Naive thymus-derived CD4-positive, alpha-beta T cell (primary cell): Measurements from ENCODE around the gene VAV3. TPM values are rescaled to one million over a fixed set of nuclear protein-coding genes. Genes with fewer than 3 reads are reported as not detected.

Experiments
- ATAC-seq: fragments of 150-1000 bp; cut with Tn5 transposase; 2 replicates; pipeline ENCODE4 v1.10.0; 2021; ENCODE audit warnings: mild to moderate bottlenecking, moderate library complexity
- CTCF ChIA-PET: fragments of 350-600 bp; sonication (Branson Sonifier 250); formaldehyde crosslinking; loops from one replicate; lab custom pipeline; 2021; ENCODE audit warnings: antibody characterized with exemption; lab: Charles Lee
- POLR2A ChIA-PET: fragments of 350-600 bp; sonication (Branson Sonifier 250); formaldehyde crosslinking; loops from one replicate; lab custom pipeline; 2021; ENCODE audit warnings: antibody characterized with exemption, inconsistent platforms; lab: Charles Lee
- DNase-seq, 9 donors: peaks; one replicate each; pipeline versions ENCODE4 v3.0.0 to v3.0.0-alpha.2; 2020 to 2022; ENCODE audit warnings: mixed read lengths in 1 of 9
- H3K27ac ChIP-seq: one replicate; pipeline ENCODE4 v1.7.0; 2013; ENCODE audit warnings: mild to moderate bottlenecking, low read depth, low read length, moderate library complexity
- H3K27me3 ChIP-seq, 2 donors: one replicate each; pipeline ENCODE4 v1.7.0; 2013; ENCODE audit warnings: low read length in 2 of 2, mild to moderate bottlenecking in 2 of 2, moderate library complexity in 2 of 2; ENCODE audit not compliant: control insufficient read depth in 2 of 2, insufficient read depth in 2 of 2
- H3K36me3 ChIP-seq, 3 experiments: 1 replicate in 2 of 3; 2 replicates in 1 of 3; pipeline ENCODE4 v1.7.0; 2013; ENCODE audit warnings: low read length in 3 of 3, mild to moderate bottlenecking in 3 of 3, moderate library complexity in 1 of 3; ENCODE audit not compliant: insufficient read depth in 3 of 3, control insufficient read depth in 2 of 3
- H3K4me1 ChIP-seq, 2 donors: one replicate each; pipeline ENCODE4 v1.7.0; 2013; ENCODE audit warnings: low read length in 2 of 2, mild to moderate bottlenecking in 2 of 2, moderate library complexity in 1 of 2; ENCODE audit not compliant: control insufficient read depth in 2 of 2, insufficient read depth in 2 of 2
- H3K4me3 ChIP-seq: 2 replicates; pipeline ENCODE4 v1.7.0; 2013; ENCODE audit warnings: mild to moderate bottlenecking, low read length
- H3K9me3 ChIP-seq, 3 experiments: 1 replicate in 2 of 3; 2 replicates in 1 of 3; pipeline ENCODE4 v1.7.0; 2013; ENCODE audit warnings: low read length in 3 of 3; ENCODE audit not compliant: control insufficient read depth in 2 of 3
- H3K27ac Mint-ChIP-seq, 9 donors: one replicate each; pipeline ENCODE4 v1.8.0; 2020 to 2022; ENCODE audit warnings: mixed read lengths in 9 of 9, mild to moderate bottlenecking in 8 of 9, moderate library complexity in 5 of 9, inconsistent platforms in 2 of 9
- H3K27me3 Mint-ChIP-seq, 5 donors: one replicate each; pipeline ENCODE4 v1.8.0; 2021 to 2022; ENCODE audit warnings: mixed read lengths in 5 of 5, mild to moderate bottlenecking in 1 of 5
- H3K36me3 Mint-ChIP-seq, 5 donors: one replicate each; pipeline ENCODE4 v1.8.0; 2020 to 2022; ENCODE audit warnings: mixed read lengths in 5 of 5, mild to moderate bottlenecking in 3 of 5, inconsistent platforms in 1 of 5
- H3K4me1 Mint-ChIP-seq, 7 donors: one replicate each; pipeline ENCODE4 v1.8.0; 2020 to 2022; ENCODE audit warnings: mixed read lengths in 7 of 7, mild to moderate bottlenecking in 3 of 7, inconsistent platforms in 1 of 7
- H3K4me3 Mint-ChIP-seq, 10 donors: one replicate each; pipeline ENCODE4 v1.8.0; 2020 to 2022; ENCODE audit warnings: mild to moderate bottlenecking in 10 of 10, mixed read lengths in 10 of 10, moderate library complexity in 6 of 10, inconsistent platforms in 2 of 10
- H3K9me3 Mint-ChIP-seq, 11 donors: one replicate each; pipeline ENCODE4 v1.8.0; 2020 to 2022; ENCODE audit warnings: mixed read lengths in 11 of 11, mild to moderate bottlenecking in 4 of 11, inconsistent platforms in 1 of 11, moderate library complexity in 1 of 11
- intact Hi-C, 2 donors: fragments of 100-400 bp; cut with micrococcal nuclease; formaldehyde crosslinking; loops; one replicate each; pipeline ENCODE4 v1.15.1; 2023
- polyA plus RNA-seq, 2 donors: library from polyadenylated mRNA; unstranded; fragments of 300-500 nt; fragmentation: Illumina TruSeq; gene quantifications; one replicate each; pipeline ENCODE4 v1.2.3, GENCODE V29; 2021
- total RNA-seq, 6 experiments: library from RNA in 5 of 6; stranded (reverse) in 5 of 6; gene quantifications; 1 replicate in 5 of 6; 2 replicates in 1 of 6; pipeline ENCODE4 v1.2.3 and lab custom pipeline; 2021 to 2026

VAV3 gene
- total and polyA plus RNA-seq, 7 experiments from 2014 or later, result 1.3 to 23.2 (median 2.7) TPM

DNA sequence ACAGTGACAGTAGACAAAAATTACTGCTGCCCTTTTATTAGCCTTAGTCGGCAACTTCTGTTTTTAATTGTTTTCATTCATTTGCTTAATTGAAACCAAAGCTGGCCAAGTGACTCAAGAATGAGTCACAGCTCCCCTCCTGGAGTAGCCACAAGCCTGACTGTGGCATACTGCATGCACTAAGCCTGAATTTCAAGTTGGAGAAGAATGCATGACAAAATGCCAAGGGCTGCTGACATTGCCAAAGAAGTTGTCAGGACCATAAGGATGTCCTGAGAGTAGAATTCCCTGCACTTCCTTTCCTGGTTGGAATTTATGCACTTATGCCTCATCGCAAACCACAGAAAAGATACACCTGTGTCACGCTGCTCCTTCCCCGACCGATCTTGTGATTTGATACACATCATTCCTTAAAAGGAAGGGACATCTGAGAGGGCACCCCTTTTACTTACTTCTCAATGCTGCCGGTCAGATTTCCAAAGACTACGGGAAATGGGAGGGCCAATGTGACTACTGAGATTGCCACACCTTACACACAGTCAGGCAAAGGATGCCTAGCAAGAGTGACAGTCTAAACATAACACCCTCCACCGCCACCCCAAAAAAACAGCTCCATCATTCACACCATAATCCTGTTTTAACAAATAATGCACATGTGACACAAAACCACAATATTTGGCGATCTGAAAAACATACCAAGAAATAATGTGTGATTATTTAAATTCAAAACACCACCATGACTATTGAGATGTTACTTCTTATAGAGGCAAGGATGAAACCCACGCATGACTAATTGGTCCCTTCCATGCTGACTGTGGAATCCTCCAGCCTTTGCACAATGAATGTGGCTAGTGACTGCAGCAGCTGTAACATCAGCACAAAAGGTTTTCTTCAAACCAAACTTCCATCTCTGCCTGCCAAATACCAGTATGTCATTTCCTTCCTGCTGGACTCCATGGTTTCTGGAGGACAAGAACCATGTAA lies 28.2 kb downstream of the VAV3 start:
- H3K4me3 ChIP-seq, result no peak overlapping the region
- H3K27ac ChIP-seq, result no peak overlapping the region
- CTCF ChIA-PET, result no interaction called here
- Mint-ChIP-seq H3K27ac (peak overlapping the region in 3 of 9 donors; percentile 7 to 28 (median 26)), H3K9me3 (peaks cover 0 to 4% (median 0%) of the 10 kb centered on the region in 11 donors), H3K36me3 (no peaks in the 10 kb centered on the region), H3K27me3 (no peaks in the 10 kb centered on the region), H3K4me3 (peak overlapping the region in 2 of 10 donors; percentile 23 to 33), H3K4me1 (peaks cover 24 to 68% (median 38%) of the 10 kb centered on the region in 7 donors)
- H3K36me3 ChIP-seq, result no peaks in the 10 kb centered on the region
- ATAC-seq (peak; percentile 82), DNase-seq (peak in 1 of 9 donors; percentile 43)
- intact Hi-C loops, result loop anchor here in 1 of 2 donors (10.0 kb wide), 1 partner anchor 112 kb away; no protein-coding TSS in a partner anchor
- peaks cover 0 to 14% of the 10 kb centered on the region in 2 donors for H3K4me1 ChIP-seq
- H3K27me3 ChIP-seq, result no peaks in the 10 kb centered on the region
- POLR2A ChIA-PET, result no interaction called here
- H3K9me3 ChIP-seq, result no peaks in the 10 kb centered on the region

DNA sequence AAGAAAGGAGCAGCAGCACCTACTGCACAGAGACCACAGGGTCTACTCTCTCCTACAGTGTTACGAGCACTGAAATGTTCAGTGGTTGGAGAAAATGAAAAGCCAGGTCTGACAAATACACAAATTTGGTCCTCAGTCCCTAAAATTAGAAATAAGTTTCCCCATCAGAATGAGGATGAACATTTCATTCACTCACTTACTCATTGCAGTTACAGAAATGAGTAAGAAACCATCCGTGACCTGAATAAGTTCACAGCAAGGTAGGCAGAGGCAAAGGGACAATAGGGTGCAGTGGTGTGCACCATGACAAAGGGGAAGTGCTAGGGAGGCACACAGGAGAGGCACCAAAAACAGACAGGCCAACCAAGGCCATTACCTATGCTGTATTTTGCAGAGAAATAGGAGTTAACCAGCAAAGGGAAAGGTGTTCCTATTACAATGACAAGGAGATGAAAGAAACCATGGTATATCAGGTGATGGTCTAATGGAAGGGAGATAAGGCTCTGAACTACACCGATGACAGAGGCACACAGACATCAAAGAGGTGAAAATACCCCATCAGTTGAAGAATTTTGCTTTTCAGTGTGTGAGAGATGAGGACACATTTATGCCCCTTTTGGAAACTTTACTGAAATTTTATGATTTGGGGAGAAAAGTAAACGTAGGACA lies 29.4 kb downstream of the VAV3 start:
- Mint-ChIP-seq H3K9me3 (peaks cover 0 to 4% (median 0%) of the 10 kb centered on the region in 11 donors), H3K27me3 (no peaks in the 10 kb centered on the region), H3K4me1 (peaks cover 19 to 55% (median 28%) of the 10 kb centered on the region in 7 donors), H3K4me3 (peak overlapping the region in 4 of 10 donors; percentile 13 to 66 (median 58)), H3K27ac (peak overlapping the region in 5 of 9 donors; percentile 1 to 17 (median 6)), H3K36me3 (no peaks in the 10 kb centered on the region)
- POLR2A ChIA-PET, result no interaction called here
- no peak overlapping the region for H3K27ac ChIP-seq
- no peaks in the 10 kb centered on the region for H3K27me3 ChIP-seq
- H3K9me3 ChIP-seq, result no peaks in the 10 kb centered on the region
- CTCF ChIA-PET, result no interaction called here
- intact Hi-C loops, result loop anchor here (1.0 to 10.0 kb wide), 3 partner anchors 27 to 111 kb away; no protein-coding TSS in a partner anchor
- H3K36me3 ChIP-seq, result no peaks in the 10 kb centered on the region
- no peak overlapping the region for H3K4me3 ChIP-seq
- peaks cover 0 to 14% of the 10 kb centered on the region in 2 donors for H3K4me1 ChIP-seq
- ATAC-seq (no peak), DNase-seq (peak in 1 of 9 donors; percentile 48)

DNA sequence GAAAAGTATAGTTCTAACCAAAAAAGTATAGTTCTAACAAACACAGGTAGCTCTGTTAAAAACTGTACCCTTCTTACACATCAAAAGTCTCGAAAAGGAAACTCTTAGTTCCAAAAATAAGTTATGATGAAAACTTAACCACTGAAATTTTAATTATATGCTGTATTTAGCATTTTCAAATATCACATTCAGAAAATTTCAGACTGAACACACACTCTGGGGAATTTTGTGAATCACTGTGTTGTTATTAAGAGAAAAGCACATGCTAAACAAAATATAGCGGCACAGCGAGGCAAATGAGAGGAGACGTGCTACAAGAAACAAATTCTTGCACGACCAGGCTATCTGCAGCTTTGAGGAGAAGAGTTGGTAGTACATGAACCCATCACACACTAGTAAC lies 30.4 kb downstream of the VAV3 start:
- intact Hi-C loops, result loop anchor here (2.0 to 10.0 kb wide), 2 partner anchors 28 to 110 kb away; no protein-coding TSS in a partner anchor
- ChIA-PET CTCF (no interaction called here), POLR2A (no interaction called here)
- Histone ChIP-seq H3K27me3 (no peaks in the 10 kb centered on the region), H3K36me3 (no peaks in the 10 kb centered on the region), H3K4me1 (peaks cover 0 to 14% of the 10 kb centered on the region in 2 donors), H3K27ac (no peak overlapping the region), H3K4me3 (peak overlapping the region; percentile 21), H3K9me3 (no peaks in the 10 kb centered on the region)
- no peak for ATAC-seq
- Mint-ChIP-seq H3K4me1 (peaks cover 15 to 47% (median 27%) of the 10 kb centered on the region in 7 donors), H3K9me3 (peaks cover 0 to 4% (median 0%) of the 10 kb centered on the region in 11 donors), H3K27ac (peak overlapping the region in 5 of 9 donors; percentile 18 to 69 (median 37)), H3K4me3 (peak overlapping the region in 9 of 10 donors; percentile 28 to 72 (median 60)), H3K27me3 (no peaks in the 10 kb centered on the region), H3K36me3 (no peaks in the 10 kb centered on the region)
- no peak for DNase-seq

DNA sequence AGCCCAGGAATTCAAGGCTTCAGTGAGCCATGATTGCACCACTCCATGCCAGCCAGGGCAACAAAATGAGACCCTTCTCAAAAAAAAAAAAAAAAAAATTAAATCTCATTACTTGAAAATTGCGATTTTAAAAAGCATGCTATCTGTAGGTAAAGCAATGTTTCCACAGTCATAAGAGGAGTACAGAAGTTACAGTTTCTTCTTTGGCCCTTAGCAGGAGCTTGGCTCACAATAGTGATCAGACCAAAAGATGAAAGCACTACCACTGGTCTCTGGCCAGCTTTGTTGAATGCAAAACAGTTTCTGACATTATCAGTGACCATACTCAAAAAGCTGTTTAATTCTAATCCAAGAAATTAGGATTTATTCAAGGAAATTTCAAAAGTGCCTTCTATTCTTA lies 31.2 kb downstream of the VAV3 start:
- no peaks in the 10 kb centered on the region for H3K27me3 ChIP-seq
- Mint-ChIP-seq H3K27me3 (no peaks in the 10 kb centered on the region), H3K36me3 (peaks cover 0 to 3% (median 0%) of the 10 kb centered on the region in 5 donors), H3K27ac (no peak overlapping the region), H3K4me3 (no peak overlapping the region), H3K4me1 (peaks cover 15 to 43% (median 27%) of the 10 kb centered on the region in 7 donors), H3K9me3 (peaks cover 0 to 2% (median 0%) of the 10 kb centered on the region in 11 donors)
- no peak overlapping the region for H3K27ac ChIP-seq
- no peaks in the 10 kb centered on the region for H3K9me3 ChIP-seq
- no peak overlapping the region for H3K4me3 ChIP-seq
- peaks cover 0 to 14% of the 10 kb centered on the region in 2 donors for H3K4me1 ChIP-seq
- CTCF ChIA-PET, result interaction anchor here (0.7 kb wide), 2 partner anchors 18 to 23 kb away, joined by 3 read pairs; no protein-coding TSS in a partner anchor
- POLR2A ChIA-PET, result interaction anchor here (0.5 kb wide), 1 partner anchor 92 kb away, joined by 3 read pairs; no protein-coding TSS in a partner anchor
- intact Hi-C loops, result loop anchor here (2.0 to 10.0 kb wide), 2 partner anchors 29 to 109 kb away; no protein-coding TSS in a partner anchor
- DNase-seq (no peak), ATAC-seq (no peak)
- H3K36me3 ChIP-seq, result no peaks in the 10 kb centered on the region

DNA sequence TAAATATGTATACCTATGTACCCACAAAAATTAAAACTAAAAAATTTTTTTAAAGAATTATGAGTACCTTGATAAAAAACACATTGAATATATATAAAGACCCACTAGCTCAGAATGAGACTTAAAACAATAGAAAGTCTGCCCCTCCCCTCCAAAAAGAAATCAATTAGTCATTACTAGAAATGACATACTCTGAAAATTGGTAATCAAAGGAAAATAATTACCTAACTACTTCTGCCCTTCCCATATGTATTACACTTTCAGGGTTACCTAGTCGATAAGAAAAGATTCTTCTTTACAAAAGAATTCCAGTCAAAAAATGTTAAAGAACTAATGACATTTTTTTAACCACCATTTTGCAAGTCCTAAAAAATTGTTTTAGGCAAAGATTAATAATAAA lies 34.7 kb downstream of the VAV3 start:
- Histone ChIP-seq H3K4me1 (peaks cover 0 to 7% of the 10 kb centered on the region in 2 donors), H3K36me3 (no peaks in the 10 kb centered on the region), H3K4me3 (no peak overlapping the region), H3K27me3 (no peaks in the 10 kb centered on the region), H3K27ac (no peak overlapping the region), H3K9me3 (no peaks in the 10 kb centered on the region)
- ChIA-PET CTCF (no interaction called here), POLR2A (no interaction called here)
- Mint-ChIP-seq H3K9me3 (peaks cover 0 to 6% (median 0%) of the 10 kb centered on the region in 11 donors), H3K4me1 (peaks cover 2 to 51% (median 13%) of the 10 kb centered on the region in 7 donors), H3K27ac (no peak overlapping the region), H3K4me3 (no peak overlapping the region), H3K36me3 (peaks cover 0 to 3% (median 0%) of the 10 kb centered on the region in 5 donors), H3K27me3 (no peaks in the 10 kb centered on the region)
- DNase-seq, result no peak
- ATAC-seq, result no peak
- intact Hi-C loops, result loop anchor here in 1 of 2 donors (10.0 kb wide), 1 partner anchor 105 kb away; no protein-coding TSS in a partner anchor

DNA sequence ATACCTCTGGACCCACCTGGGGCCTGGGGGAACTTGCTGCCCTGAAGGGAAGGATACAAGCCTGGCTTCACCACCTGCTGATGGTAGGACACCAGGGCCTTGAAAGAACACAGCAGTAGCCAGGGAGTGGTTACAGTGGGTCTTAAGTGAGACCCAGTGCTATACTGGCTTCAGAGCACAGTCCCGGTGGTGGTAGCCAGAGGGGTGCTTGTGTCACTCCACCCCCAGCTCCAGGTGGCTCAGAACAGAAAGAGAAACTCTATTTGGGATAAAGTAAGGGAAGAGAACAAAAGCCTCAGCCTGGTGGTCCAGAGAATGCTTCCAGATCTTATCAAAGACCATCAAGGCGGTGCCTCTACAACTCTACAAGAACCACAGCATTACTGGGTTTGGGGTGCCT lies 37.2 kb downstream of the VAV3 start:
- Mint-ChIP-seq H3K36me3 (peaks cover 0 to 6% (median 0%) of the 10 kb centered on the region in 5 donors), H3K27me3 (no peaks in the 10 kb centered on the region), H3K27ac (no peak overlapping the region), H3K9me3 (peaks cover 0 to 6% (median 0%) of the 10 kb centered on the region in 11 donors), H3K4me3 (no peak overlapping the region), H3K4me1 (peaks cover 0 to 39% (median 4%) of the 10 kb centered on the region in 7 donors)
- DNase-seq, result no peak
- ChIA-PET CTCF (no interaction called here), POLR2A (no interaction called here)
- no peak for ATAC-seq
- H3K27me3 ChIP-seq, result no peaks in the 10 kb centered on the region
- no peak overlapping the region for H3K27ac ChIP-seq
- H3K9me3 ChIP-seq, result no peaks in the 10 kb centered on the region
- H3K4me3 ChIP-seq, result no peak overlapping the region
- intact Hi-C loops, result no loop called here
- no peaks in the 10 kb centered on the region for H3K4me1 ChIP-seq
- no peaks in the 10 kb centered on the region for H3K36me3 ChIP-seq
